Breast epithelium (tissue), 4 donors: ENCODE results near the gene HDLBP. TPM values are rescaled to one million over a fixed set of nuclear protein-coding genes. Genes with fewer than 3 reads are reported as not detected.

Experiments
- DNase-seq, 2 donors: peaks; one replicate each; pipeline ENCODE4 v3.0.0-alpha.2; 2019; ENCODE audit warnings: low spot score in 2 of 2
- H3K27ac ChIP-seq, 2 donors: fragments of 200-600 bp; sonication (generic) in 1 of 2; one replicate each; pipeline ENCODE4 v1.5.1; 2016 to 2019; ENCODE audit warnings: mild to moderate bottlenecking in 1 of 2
- H3K27me3 ChIP-seq, 2 donors: fragments of 200-600 bp; sonication (generic) in 1 of 2; one replicate each; pipeline versions ENCODE4 v1.5.1 to v1.6.0; 2017 to 2019; ENCODE audit warnings: control low read depth in 1 of 2, mild to moderate bottlenecking in 1 of 2
- H3K36me3 ChIP-seq: fragments of 200-600 bp; one replicate; pipeline ENCODE4 v1.5.1; 2019
- H3K4me1 ChIP-seq, 2 donors: fragments of 200-600 bp; sonication (generic); one replicate each; pipeline ENCODE4 v1.5.1; 2016 to 2019; ENCODE audit warnings: control low read depth in 1 of 2
- H3K4me3 ChIP-seq, 3 donors: fragments of 200-600 bp; sonication (generic); 1 replicate in 2 of 3; 2 replicates in 1 of 3; pipeline ENCODE4 v1.5.1; 2016 to 2019; ENCODE audit warnings: mild to moderate bottlenecking in 3 of 3, moderate library complexity in 2 of 3
- H3K9me3 ChIP-seq, 2 donors: fragments of 200-600 bp; sonication (generic) in 1 of 2; one replicate each; pipeline ENCODE4 v1.5.1; 2016 to 2019; ENCODE audit warnings: control low read depth in 1 of 2
- CTCF ChIP-seq, 3 donors: fragments of 450-650 bp; IDR thresholded peaks; one replicate each; pipeline ENCODE4 v1.5.1; 2016 to 2017; ENCODE audit warnings: antibody characterized with exemption in 3 of 3, mild to moderate bottlenecking in 3 of 3, moderate library complexity in 3 of 3
- POLR2A ChIP-seq: fragments of 450-650 bp; IDR thresholded peaks from one replicate; pipeline ENCODE4 v1.6.1; 2016; ENCODE audit warnings: antibody characterized with exemption, mild to moderate bottlenecking, moderate library complexity
- POLR2AphosphoS5 ChIP-seq, 3 donors: sonication (generic); formaldehyde crosslinking; IDR thresholded peaks; one replicate each; pipeline ENCODE4 v1.6.1; 2017; ENCODE audit warnings: antibody characterized with exemption in 3 of 3
- intact Hi-C: fragments of 100-400 bp; cut with DNase I; formaldehyde crosslinking; loops from one replicate; pipeline ENCODE4 v1.15.1; 2023; ENCODE audit warnings: low total_unique reads
- total RNA-seq, 3 donors: library from RNA; depleted of rRNA; stranded (reverse); fragments of >200 nt; gene quantifications; one replicate each; pipeline ENCODE4 v1.1.0, GENCODE V29; 2016

The HDLBP gene
- total RNA-seq, 3 donors from 2014 or later, result 339 to 515 (median 383) TPM

GRCh38 chr2:241310917-241311566 lies 4.4 kb downstream of the HDLBP start:
- Histone ChIP-seq H3K27me3 (no peaks in the 10 kb centered on the region), H3K4me1 (peaks cover 0 to 6% of the 10 kb centered on the region in 2 donors), H3K36me3 (no peaks in the 10 kb centered on the region), H3K9me3 (no peaks in the 10 kb centered on the region), H3K27ac (peak overlapping the region in 1 of 2 donors; percentile 6), H3K4me3 (no peak overlapping the region)
- intact Hi-C loops, result loop anchor here (5.0 kb wide), 1 partner anchor 209 kb away; the partner anchor contains the start of gene MTERF4
- no peak for DNase-seq
- TF ChIP-seq POLR2A (no peak), CTCF (IDR thresholded peaks at IDR 0.05) (no peak)

GRCh38 chr2:241309684-241310117 lies 5.8 kb downstream of the HDLBP start:
- H3K4me3 ChIP-seq, result no peak overlapping the region
- H3K9me3 ChIP-seq, result no peaks in the 10 kb centered on the region
- H3K4me1 ChIP-seq, result peaks cover 0 to 6% of the 10 kb centered on the region in 2 donors
- no peaks in the 10 kb centered on the region for H3K27me3 ChIP-seq
- no peak for DNase-seq
- intact Hi-C loops, result loop anchor here (5.0 kb wide), 1 partner anchor 207 kb away; the partner anchor contains the start of gene MTERF4
- no peak overlapping the region for H3K27ac ChIP-seq
- no peaks in the 10 kb centered on the region for H3K36me3 ChIP-seq
- no peak for TF ChIP-seq POLR2AphosphoS5 (IDR thresholded peaks at IDR 0.05)
- TF ChIP-seq POLR2A, result no peak
- no peak for TF ChIP-seq CTCF (IDR thresholded peaks at IDR 0.05)

- TF ChIP-seq POLR2A, result no peak
- no peak for TF ChIP-seq CTCF (IDR thresholded peaks at IDR 0.05)
- no peak for TF ChIP-seq POLR2AphosphoS5 (IDR thresholded peaks at IDR 0.05)
- intact Hi-C loops, result no loop called here
- Histone ChIP-seq H3K4me3 (no peak overlapping the region), H3K4me1 (peaks cover 0 to 7% of the 10 kb centered on the region in 2 donors), H3K27me3 (no peaks in the 10 kb centered on the region), H3K9me3 (no peaks in the 10 kb centered on the region), H3K27ac (no peak overlapping the region), H3K36me3 (no peaks in the 10 kb centered on the region)
- no peak for DNase-seq
These were observed 6.5 kb downstream of the HDLBP start for GRCh38 chr2:241308832-241309500.

- Histone ChIP-seq H3K27me3 (no peaks in the 10 kb centered on the region), H3K27ac (no peak overlapping the region), H3K4me3 (no peak overlapping the region), H3K36me3 (no peaks in the 10 kb centered on the region), H3K9me3 (no peaks in the 10 kb centered on the region), H3K4me1 (peaks cover 0 to 6% of the 10 kb centered on the region in 2 donors)
- intact Hi-C loops, result no loop called here
- no peak for TF ChIP-seq CTCF (IDR thresholded peaks at IDR 0.05)
- no peak for TF ChIP-seq POLR2A
- no peak for TF ChIP-seq POLR2AphosphoS5 (IDR thresholded peaks at IDR 0.05)
- no peak for DNase-seq
These were observed 7.2 kb downstream of the HDLBP start for GRCh38 chr2:241308267-241308666.

- TF ChIP-seq POLR2AphosphoS5 (IDR thresholded peaks at IDR 0.05), result no peak
- TF ChIP-seq CTCF (IDR thresholded peaks at IDR 0.05), result no peak
- TF ChIP-seq POLR2A, result no peak
- Histone ChIP-seq H3K4me3 (no peak overlapping the region), H3K4me1 (peaks cover 0 to 6% of the 10 kb centered on the region in 2 donors), H3K27ac (no peak overlapping the region), H3K36me3 (no peaks in the 10 kb centered on the region), H3K9me3 (no peaks in the 10 kb centered on the region), H3K27me3 (no peaks in the 10 kb centered on the region)
- no peak for DNase-seq
- intact Hi-C loops, result no loop called here
These were observed 8.4 kb downstream of the HDLBP start for GRCh38 chr2:241307055-241307454.
